H1 (cell line): ENCODE data around the gene INF2. TPM values are rescaled to one million over a fixed set of nuclear protein-coding genes. Genes with fewer than 3 reads are reported as not detected.

ENCODE experiments used
- polyA plus RNA-seq, 7 experiments: library from polyadenylated mRNA; depleted of rRNA in 3 of 7; stranded (reverse) in 5 of 7; unstranded in 2 of 7; fragments of >200 nt in 5 of 7; fragments of 200-250 nt in 2 of 7; gene quantifications; 1 replicate in 5 of 7; 2 replicates in 1 of 7; 4 replicates in 1 of 7; pipeline versions ENCODE4 v1.2.1 to v1.2.3, GENCODE V29; 2011 to 2013; ENCODE audit warnings: missing spikeins in 2 of 7, mixed read lengths in 2 of 7
- total RNA-seq: library from RNA; stranded (reverse); fragmentation: NEBNext Ultra II Directional; extraction: Animal tissue kit (Norgen Biotek cat#: 25700); gene quantifications from 2 replicates; pipeline ENCODE4 v1.2.1, GENCODE V29; 2021
- TF ChIP-seq, protein P1 (sequence below), 3 experiments: IDR thresholded peaks; 1 replicate in 2 of 3; 2 replicates in 1 of 3; pipeline versions ENCODE4 v1.5.1 to v1.6.1; 2011; ENCODE audit warnings: low read length in 3 of 3, mild to moderate bottlenecking in 3 of 3, inconsistent platforms in 2 of 3, low read depth in 1 of 3, moderate library complexity in 1 of 3; ENCODE audit not compliant: insufficient read depth in 1 of 3; ENCODE audit errors: control extremely low read depth in 1 of 3

Gene INF2
- total and polyA plus RNA-seq, 2 of the 8 experiments (the other 6 are each of a cell fraction or from before 2014, with no cell fraction given), result 29.1 to 59.5 TPM

DNA sequence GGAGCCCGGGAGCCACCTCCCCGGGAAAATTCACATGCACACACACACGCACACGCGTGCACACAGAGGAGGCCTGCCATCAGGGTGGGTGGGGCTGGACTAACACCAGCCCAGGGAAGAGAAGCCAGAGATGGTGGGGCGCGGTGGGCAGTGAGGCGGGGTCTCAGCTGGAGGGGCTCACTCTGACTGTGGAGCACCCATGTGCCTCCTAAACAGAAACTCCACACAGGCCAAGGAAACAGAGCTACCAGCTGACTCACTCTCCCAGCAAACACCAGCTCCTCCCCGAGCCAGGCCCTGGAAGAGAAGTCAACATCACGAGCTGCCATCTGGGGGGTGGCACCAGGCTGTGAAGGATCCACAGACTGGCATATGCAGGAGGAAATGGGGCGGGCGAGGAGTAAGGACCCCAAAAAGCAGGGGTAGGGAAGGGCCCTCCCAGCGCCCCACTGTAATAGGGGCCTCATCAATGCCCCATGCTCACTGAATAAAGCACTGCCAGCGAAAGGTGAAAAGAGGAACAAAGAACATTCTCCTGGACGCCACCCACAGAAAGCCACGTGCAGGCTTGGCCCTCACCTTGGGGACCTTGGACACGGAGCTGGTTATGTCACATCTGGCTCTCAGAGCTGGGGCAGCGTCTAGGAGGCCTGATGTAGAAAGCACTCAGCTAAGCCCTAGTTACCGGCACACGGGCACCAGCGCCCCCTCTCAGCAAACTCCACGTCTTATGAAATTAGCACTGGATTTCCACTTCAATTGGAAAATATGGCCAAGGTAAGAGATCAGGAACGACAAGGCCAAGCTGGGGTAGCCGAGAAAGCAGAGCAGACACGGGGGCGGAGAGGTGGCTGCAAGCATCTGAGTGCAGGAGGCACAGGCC is 8.4 kb upstream of the INF2 start (continued):
- TF ChIP-seq, protein P1, sequence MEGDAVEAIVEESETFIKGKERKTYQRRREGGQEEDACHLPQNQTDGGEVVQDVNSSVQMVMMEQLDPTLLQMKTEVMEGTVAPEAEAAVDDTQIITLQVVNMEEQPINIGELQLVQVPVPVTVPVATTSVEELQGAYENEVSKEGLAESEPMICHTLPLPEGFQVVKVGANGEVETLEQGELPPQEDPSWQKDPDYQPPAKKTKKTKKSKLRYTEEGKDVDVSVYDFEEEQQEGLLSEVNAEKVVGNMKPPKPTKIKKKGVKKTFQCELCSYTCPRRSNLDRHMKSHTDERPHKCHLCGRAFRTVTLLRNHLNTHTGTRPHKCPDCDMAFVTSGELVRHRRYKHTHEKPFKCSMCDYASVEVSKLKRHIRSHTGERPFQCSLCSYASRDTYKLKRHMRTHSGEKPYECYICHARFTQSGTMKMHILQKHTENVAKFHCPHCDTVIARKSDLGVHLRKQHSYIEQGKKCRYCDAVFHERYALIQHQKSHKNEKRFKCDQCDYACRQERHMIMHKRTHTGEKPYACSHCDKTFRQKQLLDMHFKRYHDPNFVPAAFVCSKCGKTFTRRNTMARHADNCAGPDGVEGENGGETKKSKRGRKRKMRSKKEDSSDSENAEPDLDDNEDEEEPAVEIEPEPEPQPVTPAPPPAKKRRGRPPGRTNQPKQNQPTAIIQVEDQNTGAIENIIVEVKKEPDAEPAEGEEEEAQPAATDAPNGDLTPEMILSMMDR (IDR thresholded peaks at IDR 0.05; ENCODE audit: control extremely low read depth in 1 of 3, insufficient read depth in 1 of 3, low read depth in 1 of 3, low read length in 3 of 3), result peak in 2 of 3 experiments; percentile 6 to 54; a peak in 1 of 4 replicates
